GM13977 (cell line): Measurements from ENCODE around the gene EHF.

Experiments used
- DNase-seq: peaks from one replicate; pipeline ENCODE4 v3.0.0; 2012; ENCODE audit warnings: low spot score
- in situ Hi-C: fragments of 300-500 bp; cut with MboI; formaldehyde crosslinking; loops from one replicate; pipeline ENCODE4 v1.12.0; 2022; ENCODE audit warnings: low sequenced_read_pairs, low pct_unique_long_range_greater_than_20kb, mixed read lengths, inconsistent platforms; ENCODE audit not compliant: unreplicated experiment
- TF ChIP-seq, protein P1 (sequence below): IDR thresholded peaks from 2 replicates; pipeline ENCODE4 v1.5.1; 2012; ENCODE audit warnings: mild to moderate bottlenecking, control low read depth; ENCODE audit not compliant: insufficient read depth; ENCODE audit errors: extremely low read depth, missing control alignments

EHF gene

DNA sequence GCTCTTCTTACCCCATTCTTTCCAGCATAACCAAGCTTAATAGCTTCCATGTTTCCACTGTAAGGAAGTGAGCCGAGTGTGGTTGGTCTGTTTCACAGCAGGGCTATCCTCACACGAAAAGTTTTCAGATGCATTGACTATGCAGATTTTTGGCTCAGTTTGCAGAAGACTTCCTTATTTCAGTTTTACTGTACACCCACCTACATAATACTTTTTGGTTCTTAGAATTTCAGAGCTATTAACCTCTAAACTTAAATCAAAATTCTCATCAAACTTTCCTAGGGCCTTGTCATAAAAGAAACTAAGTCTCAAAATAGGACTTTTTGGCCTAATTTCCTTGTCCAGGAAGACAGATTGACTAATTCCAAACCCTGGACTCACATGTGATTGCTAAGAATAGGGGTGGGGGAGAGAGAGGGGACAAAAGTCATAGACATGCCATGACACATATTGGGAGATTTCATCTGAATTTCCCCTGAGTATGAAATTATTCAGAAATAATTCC lies 7.3 kb upstream of the EHF start:
- in situ Hi-C loops = no loop called here
- TF ChIP-seq, protein P1, sequence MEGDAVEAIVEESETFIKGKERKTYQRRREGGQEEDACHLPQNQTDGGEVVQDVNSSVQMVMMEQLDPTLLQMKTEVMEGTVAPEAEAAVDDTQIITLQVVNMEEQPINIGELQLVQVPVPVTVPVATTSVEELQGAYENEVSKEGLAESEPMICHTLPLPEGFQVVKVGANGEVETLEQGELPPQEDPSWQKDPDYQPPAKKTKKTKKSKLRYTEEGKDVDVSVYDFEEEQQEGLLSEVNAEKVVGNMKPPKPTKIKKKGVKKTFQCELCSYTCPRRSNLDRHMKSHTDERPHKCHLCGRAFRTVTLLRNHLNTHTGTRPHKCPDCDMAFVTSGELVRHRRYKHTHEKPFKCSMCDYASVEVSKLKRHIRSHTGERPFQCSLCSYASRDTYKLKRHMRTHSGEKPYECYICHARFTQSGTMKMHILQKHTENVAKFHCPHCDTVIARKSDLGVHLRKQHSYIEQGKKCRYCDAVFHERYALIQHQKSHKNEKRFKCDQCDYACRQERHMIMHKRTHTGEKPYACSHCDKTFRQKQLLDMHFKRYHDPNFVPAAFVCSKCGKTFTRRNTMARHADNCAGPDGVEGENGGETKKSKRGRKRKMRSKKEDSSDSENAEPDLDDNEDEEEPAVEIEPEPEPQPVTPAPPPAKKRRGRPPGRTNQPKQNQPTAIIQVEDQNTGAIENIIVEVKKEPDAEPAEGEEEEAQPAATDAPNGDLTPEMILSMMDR = no peak
- DNase-seq = peak; percentile 36

DNA sequence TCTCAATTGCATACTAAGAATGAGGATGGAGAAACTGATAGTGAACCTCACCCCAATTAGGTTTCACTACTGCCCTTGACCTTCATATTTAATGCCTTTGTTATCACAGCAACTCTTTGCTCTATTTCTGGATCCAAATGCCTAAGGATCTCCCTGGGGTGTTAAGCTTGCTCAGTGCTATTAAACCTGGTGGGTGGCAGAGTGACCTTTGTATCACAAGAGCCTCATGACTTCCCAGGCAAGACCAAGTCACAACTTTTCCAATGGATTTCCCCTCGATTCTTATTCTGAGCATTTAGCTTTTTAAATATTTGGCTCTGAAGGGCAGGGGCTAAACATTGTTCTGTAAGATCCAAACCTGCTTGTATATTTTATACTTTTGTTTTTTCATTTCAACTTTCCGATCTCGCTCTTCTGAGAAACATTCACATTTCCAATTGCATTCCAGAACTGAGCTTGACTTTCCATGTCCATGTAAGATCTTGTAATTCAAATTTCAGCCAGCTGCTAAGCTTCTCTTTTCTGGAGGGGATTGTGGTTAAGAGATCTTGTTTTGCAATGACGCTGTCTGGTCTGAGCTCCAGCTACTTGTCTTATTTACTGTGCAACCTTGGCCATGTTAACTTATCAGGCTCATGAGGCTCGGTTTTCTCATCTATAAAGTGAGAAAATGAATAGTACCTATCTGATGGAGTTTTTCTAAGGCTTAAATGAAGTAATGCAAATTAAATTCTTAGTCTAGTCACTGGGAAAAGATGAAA lies 6.4 kb upstream of the EHF start:
- in situ Hi-C loops = no loop called here
- TF ChIP-seq, protein P1 = no peak
- peak; percentile 38 for DNase-seq

DNA sequence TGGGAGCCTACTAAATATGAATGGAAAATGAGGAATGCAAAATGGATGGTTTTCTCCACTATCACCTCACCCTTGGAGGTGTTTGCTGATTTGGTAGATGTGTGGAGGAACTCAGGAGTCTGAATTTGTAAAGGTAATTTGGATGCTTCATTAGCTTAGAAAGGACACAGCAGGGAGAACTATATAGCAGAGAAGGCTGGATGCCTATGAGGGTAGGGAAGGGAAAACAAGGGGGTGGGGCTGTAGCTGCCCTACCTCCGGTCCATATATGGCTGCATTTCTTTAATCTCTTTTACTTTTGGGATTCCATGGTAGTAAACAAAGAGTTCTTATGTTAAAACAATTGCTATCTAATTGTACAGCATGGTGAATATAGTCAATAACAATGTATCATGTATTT lies 4.8 kb upstream of the EHF start:
- TF ChIP-seq, protein P1 = no peak
- in situ Hi-C loops = no loop called here
- no peak for DNase-seq

DNA sequence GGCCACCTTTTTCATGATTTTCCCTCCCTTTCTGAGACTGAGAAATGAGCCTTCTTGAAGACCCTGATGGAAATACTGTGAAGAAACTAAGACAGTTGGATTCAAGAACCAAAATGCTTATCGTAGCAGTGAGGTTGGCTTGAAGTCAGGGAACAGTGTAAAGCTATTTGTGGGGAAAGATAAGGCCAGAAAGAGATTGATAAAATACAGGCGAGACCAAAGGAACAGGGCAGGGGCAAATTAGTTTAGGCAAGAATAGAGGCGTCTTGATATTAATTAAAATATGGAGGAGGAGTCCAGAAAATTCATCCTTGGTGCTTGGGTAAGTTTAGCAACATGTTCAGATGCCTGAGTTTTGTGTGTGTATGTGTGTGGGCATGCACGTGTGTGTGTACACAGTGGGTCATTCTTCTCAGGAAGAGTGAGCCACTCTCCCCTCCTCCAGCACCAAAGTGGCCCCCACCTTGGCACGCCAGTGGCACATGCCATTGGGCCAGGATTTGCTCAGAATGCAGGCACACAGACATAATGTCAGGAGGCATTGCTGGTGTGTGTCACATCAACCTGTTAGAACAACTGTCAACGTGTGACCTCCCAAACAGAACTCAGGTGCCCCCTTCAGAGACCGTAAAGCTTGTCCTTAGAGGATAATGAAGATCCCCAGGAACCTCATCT lies 3.9 kb upstream of the EHF start:
- in situ Hi-C loops = no loop called here
- DNase-seq = no peak
- TF ChIP-seq, protein P1 = no peak

DNA sequence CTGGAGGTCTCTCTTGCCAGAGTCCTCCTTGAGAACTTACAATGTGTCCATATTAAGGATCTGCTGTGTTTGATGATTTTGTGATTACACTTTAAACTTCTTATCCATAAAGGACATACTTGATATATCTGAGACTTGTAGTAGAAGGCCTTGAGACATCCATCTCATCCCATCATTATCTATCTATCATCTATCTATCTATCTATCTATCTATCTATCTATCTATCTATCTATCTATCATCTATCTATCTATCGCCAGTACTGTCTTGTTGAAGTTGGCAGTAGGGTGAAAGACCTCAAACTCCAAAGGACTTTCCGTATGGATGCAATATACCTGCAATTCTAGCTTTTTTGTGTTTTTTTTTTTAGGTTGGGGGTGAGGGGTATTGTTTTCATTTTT lies 2.5 kb upstream of the EHF start:
- DNase-seq = no peak
- in situ Hi-C loops = no loop called here
- TF ChIP-seq, protein P1 = no peak

DNA sequence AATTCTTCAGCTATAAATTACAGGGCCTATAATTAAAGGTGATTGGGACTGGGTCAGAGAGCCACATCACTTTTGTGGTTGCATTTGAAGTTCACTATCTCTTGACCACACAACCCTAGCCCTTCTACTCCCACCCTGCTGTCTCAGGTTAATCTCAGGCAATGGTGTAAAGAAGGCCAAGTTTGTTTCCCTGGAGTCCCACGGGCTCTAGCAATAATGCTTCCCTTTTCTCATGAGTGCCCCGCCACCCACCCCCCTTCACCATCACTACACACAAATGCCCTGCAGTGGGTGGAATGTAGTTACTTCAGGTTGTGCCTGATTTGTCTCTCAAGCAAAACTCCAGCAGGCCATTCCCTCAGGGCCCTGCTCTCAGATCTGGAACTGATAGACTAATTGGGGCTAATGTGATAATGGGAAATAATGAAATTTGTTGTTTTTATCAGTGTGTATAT lies 1.8 kb upstream of the EHF start:
- in situ Hi-C loops = no loop called here
- TF ChIP-seq, protein P1 = no peak

More for the DNA sequence above, 1.8 kb upstream of the EHF start:
- no peak for DNase-seq
